Smooth muscle cell of bladder (primary cell): ENCODE results near the gene SGMS2. TPM values are rescaled to one million over a fixed set of nuclear protein-coding genes. Genes with fewer than 3 reads are reported as not detected.

ENCODE experiments used
- total RNA-seq: library from RNA; depleted of rRNA; stranded (reverse); fragments of >200 nt; gene quantifications from 2 replicates; pipeline ENCODE4 v1.2.3, GENCODE V29; 2014

SGMS2 gene
- 67.0 and 104 TPM in 2 replicates for total RNA-seq

DNA sequence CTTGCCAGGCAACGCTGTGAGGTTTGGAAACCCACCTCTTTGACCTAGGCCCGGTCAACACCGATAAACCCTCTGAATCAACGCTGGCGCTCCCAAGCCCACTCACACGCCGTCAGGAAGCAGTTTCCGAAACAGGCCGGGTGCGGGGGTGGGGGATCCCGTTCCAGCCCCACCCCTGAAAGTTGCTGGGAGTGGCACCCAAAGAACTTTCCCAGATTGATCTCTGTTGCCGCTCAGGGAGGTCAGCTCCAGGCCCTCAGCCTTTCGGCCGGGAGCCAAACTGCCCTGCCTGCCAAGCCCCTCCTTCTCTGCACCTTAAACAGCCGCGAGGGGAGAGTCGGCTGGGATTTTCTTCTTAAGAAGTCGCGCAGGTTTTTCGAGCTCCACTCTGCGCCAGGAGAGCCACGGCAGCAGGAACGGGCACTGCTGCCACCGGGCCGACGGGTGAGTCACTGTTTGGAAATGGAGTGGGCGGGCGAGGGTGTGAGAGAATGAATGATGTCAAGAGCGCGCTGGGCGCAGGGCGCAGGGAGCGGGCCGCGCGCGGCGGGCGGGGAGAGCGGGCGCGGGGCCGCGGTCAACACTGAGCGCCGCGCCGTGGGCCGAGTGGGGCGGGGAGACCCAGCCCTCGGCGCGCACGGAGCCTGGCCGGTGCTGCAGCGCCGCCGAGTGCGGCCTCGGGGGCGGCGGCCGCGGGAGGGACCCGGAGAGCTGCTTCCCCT lies at the start of gene SGMS2:
Gene SGMS2, plus strand, starts transcription at position 583 of the 722 bp plus-strand sequence. CDS start 70,622 bp downstream, outside the sequence.

GRCh38 chr4:107930821-107931774 lies 106.4 kb downstream of the SGMS2 start, which contains the start of gene CYP2U1:
Gene CYP2U1, plus strand, starts transcription at chr4:107931549. Its CDS starts 95 bp downstream, at chr4:107931644.

Other genes with a start within 250 kb of the SGMS2 start
- gene PAPSS1, start 104.7 kb upstream of the SGMS2 start, total RNA-seq: 41.3 and 44.7 TPM in 2 replicates
- 11.2 and 22.3 TPM in 2 replicates for gene CYP2U1, start 106.6 kb downstream of the SGMS2 start, total RNA-seq
- 4.7 and 6.1 TPM in 2 replicates for gene HADH, start 165.0 kb downstream of the SGMS2 start, total RNA-seq